Colonic mucosa (tissue), 4 donors: ENCODE measurements around the gene SPPL2C. TPM values are rescaled to one million over a fixed set of nuclear protein-coding genes. Genes with fewer than 3 reads are reported as not detected.

Source experiments
- DNase-seq: peaks from one replicate; pipeline ENCODE4 v3.0.0-alpha.2; 2020
- H3K27ac ChIP-seq: fragments of 200-600 bp; one replicate; pipeline ENCODE4 v1.8.0; 2021
- H3K27me3 ChIP-seq: fragments of 200-600 bp; one replicate; pipeline ENCODE4 v1.8.0; 2021
- H3K36me3 ChIP-seq: fragments of 200-600 bp; one replicate; pipeline ENCODE4 v1.8.0; 2021
- H3K4me1 ChIP-seq: fragments of 200-600 bp; one replicate; pipeline ENCODE4 v1.8.0; 2021; ENCODE audit warnings: mild to moderate bottlenecking
- H3K4me3 ChIP-seq: fragments of 200-600 bp; one replicate; pipeline ENCODE4 v1.8.0; 2021
- H3K9ac ChIP-seq, 2 donors: one replicate each; pipeline ENCODE4 v1.7.0; 2013; ENCODE audit warnings: control low read depth in 2 of 2, low read depth in 2 of 2, low read length in 2 of 2
- H3K9me3 ChIP-seq: fragments of 200-600 bp; one replicate; pipeline ENCODE4 v1.8.0; 2021
- intact Hi-C: fragments of 100-400 bp; cut with DNase I; formaldehyde crosslinking; loops from one replicate; pipeline ENCODE4 v1.14.1; 2022
- total RNA-seq, 2 donors: library from RNA; stranded (reverse); fragmentation: NEBNext Ultra II Directional in 1 of 2; extraction: Animal tissue kit (Norgen Biotek cat#: 25700) in 1 of 2; gene quantifications; one replicate each; pipeline ENCODE4 v1.2.1, GENCODE V29; 2021
- TF ChIP-seq, protein P1 (sequence below): fragments of 200-600 bp; IDR thresholded peaks from one replicate; pipeline ENCODE4 v1.8.0; 2022; ENCODE audit warnings: antibody characterized with exemption, mild to moderate bottlenecking
- donor health status: healthy.
- donor health status: DM: no; HTN: no; CAD: no.
- donor health status: DM: no; HTN: no; CAD: no.

SPPL2C gene
- total RNA-seq, 2 donors from 2014 or later = not detected

DNA sequence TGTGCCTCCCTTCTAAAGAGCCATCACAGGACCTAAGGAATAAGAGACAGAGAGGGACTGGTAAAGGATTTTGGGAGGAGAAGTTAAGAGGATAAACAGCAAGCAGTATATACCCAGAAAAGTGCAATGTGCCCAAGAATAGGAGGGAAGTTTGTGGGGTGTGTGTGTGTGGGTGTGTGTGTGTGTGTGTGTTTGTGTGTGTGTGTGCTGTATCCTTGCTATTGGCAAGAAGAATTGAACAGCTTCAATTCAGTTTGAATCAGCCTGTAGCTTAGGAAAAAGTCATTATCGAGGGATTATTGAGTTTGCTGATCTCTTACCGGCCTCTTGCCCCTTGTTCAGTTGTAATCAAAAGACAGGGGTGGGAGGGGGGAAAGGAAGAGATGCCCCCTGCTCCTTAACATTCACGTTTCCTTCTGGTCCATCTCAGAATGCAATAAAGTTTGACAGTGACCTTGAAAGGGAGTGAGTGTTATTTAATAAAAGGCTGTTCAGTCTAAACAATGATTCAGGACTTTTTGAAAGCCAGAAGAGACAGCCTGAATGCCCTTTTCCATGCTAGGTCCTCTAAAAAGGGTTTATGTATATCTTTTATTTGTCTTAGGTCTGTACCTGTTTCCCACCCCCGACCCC is 25.8 kb downstream of the SPPL2C start:
- intact Hi-C loops = no loop called here
- no peaks in the 10 kb centered on the region for H3K4me1 ChIP-seq
- no peak overlapping the region for H3K4me3 ChIP-seq
- H3K27me3 ChIP-seq = no peaks in the 10 kb centered on the region
- no peak for DNase-seq
- H3K9ac ChIP-seq = no peak overlapping the region
- H3K27ac ChIP-seq = no peak overlapping the region
- no peaks in the 10 kb centered on the region for H3K9me3 ChIP-seq
- H3K36me3 ChIP-seq = no peaks in the 10 kb centered on the region
- TF ChIP-seq, protein P1, sequence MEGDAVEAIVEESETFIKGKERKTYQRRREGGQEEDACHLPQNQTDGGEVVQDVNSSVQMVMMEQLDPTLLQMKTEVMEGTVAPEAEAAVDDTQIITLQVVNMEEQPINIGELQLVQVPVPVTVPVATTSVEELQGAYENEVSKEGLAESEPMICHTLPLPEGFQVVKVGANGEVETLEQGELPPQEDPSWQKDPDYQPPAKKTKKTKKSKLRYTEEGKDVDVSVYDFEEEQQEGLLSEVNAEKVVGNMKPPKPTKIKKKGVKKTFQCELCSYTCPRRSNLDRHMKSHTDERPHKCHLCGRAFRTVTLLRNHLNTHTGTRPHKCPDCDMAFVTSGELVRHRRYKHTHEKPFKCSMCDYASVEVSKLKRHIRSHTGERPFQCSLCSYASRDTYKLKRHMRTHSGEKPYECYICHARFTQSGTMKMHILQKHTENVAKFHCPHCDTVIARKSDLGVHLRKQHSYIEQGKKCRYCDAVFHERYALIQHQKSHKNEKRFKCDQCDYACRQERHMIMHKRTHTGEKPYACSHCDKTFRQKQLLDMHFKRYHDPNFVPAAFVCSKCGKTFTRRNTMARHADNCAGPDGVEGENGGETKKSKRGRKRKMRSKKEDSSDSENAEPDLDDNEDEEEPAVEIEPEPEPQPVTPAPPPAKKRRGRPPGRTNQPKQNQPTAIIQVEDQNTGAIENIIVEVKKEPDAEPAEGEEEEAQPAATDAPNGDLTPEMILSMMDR = no peak

DNA sequence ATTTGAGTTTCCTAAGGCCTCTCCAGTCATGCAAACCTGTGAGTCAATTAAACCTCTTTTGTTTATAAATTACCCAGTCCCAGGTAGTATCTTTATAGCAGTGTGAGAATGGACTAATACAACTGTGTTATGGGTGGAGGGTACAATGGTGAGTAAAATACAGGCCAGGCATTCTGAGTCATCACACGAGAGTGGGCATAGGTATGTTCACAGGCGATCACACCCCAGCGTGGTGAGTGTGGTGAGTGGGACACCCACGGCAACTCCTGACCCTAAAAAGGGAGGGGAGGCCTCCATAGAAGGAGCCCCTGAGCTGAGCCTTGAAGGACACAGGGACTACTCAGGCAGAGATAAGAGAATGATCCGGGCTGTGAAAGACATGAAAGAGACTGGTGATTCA is 27.0 kb downstream of the SPPL2C start:
- Histone ChIP-seq H3K9me3 (no peaks in the 10 kb centered on the region), H3K27me3 (no peaks in the 10 kb centered on the region), H3K9ac (no peak overlapping the region), H3K4me3 (no peak overlapping the region), H3K27ac (no peak overlapping the region), H3K4me1 (no peaks in the 10 kb centered on the region), H3K36me3 (no peaks in the 10 kb centered on the region)
- TF ChIP-seq, protein P1 = no peak
- intact Hi-C loops = no loop called here
- no peak for DNase-seq

DNA sequence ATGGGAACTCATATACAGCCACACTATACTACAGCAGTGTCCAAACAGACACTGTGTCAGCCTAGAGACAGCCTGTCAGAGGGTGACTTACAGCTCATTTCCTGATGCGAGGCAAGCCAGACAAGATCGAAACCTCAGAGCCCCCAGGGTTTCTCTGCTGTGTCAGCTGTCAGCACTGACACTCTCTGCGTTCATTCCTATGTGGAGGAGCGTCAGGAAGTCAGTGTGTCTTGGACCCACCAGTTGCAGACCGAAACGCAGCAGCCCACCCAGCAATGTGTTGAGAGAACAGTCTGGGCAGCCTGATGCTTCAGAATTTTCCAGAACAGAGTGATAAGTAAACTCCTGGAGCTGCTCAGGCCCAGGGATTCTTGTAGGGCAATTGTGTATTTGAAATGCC is 29.0 kb downstream of the SPPL2C start:
- H3K27me3 ChIP-seq = no peaks in the 10 kb centered on the region
- no peak for DNase-seq

DNA sequence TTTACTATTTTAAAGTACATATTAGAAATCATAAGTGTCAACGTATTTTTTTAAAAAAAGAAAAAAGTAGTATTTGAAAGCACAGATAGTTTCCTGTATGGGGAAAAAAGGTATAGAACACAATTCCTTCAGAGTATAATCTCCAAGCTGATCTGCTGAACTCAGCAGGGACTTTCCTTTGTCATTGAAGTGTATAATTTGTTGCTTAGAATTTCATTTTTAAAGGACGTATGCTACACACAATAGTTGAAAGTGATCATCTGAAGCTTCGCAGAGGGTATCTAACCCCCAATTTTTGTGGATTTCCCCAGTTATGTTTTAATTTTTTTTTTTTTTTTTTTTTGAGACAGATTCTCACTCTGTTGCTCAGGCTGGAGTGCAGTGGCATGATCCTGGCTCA is 29.5 kb downstream of the SPPL2C start:
- DNase-seq = no peak
- no peak overlapping the region for H3K27ac ChIP-seq
- no peaks in the 10 kb centered on the region for H3K36me3 ChIP-seq
- no peaks in the 10 kb centered on the region for H3K4me1 ChIP-seq
- TF ChIP-seq, protein P1 = no peak
- no peak overlapping the region for H3K9ac ChIP-seq
- intact Hi-C loops = no loop called here
- H3K9me3 ChIP-seq = no peaks in the 10 kb centered on the region
- no peak overlapping the region for H3K4me3 ChIP-seq
- no peaks in the 10 kb centered on the region for H3K27me3 ChIP-seq

More for the DNA sequence above, 29.0 kb downstream of the SPPL2C start:
- Histone ChIP-seq H3K9me3 (no peaks in the 10 kb centered on the region), H3K9ac (no peak overlapping the region), H3K4me3 (no peak overlapping the region), H3K27ac (no peak overlapping the region), H3K4me1 (no peaks in the 10 kb centered on the region), H3K36me3 (no peaks in the 10 kb centered on the region)
- intact Hi-C loops = no loop called here
- TF ChIP-seq, protein P1 = no peak

DNA sequence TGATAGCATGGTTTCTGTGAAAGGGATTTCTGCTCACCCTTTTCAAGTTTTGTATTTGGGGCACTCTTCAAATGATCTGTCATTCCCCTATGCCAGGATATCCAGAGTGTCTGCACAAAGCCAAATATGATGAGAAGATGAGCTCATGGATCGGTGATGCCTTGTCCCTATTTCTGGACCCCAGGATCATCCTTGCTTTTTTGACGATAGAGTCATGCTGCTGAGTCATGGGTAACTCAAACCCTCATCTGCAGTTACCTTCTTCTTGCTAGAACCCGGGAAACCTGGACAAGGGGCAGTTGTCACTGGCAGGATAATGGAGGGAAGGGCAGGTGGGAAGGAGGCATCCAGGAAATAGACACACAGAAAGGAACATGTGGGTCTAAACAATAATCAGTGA is 31.9 kb downstream of the SPPL2C start:
- no peaks in the 10 kb centered on the region for H3K36me3 ChIP-seq
- H3K9me3 ChIP-seq = no peaks in the 10 kb centered on the region
- H3K9ac ChIP-seq = no peak overlapping the region
- intact Hi-C loops = no loop called here
- H3K27ac ChIP-seq = no peak overlapping the region
- DNase-seq = no peak
- H3K27me3 ChIP-seq = no peaks in the 10 kb centered on the region
- TF ChIP-seq, protein P1 = no peak
- no peaks in the 10 kb centered on the region for H3K4me1 ChIP-seq
- H3K4me3 ChIP-seq = no peak overlapping the region
